LHCN-M2 (cell line): ENCODE measurements around the gene GLIS1. TPM values are rescaled to one million over a fixed set of nuclear protein-coding genes. Genes with fewer than 3 reads are reported as not detected.
A peak's percentile ranks its signal among the peaks of the same experiment; 100 is the strongest.

ENCODE experiments used
- DNase-seq: peaks from one replicate; pipeline ENCODE4 v3.0.0-alpha.2; 2012; ENCODE audit warnings: low read depth
- total RNA-seq: library from RNA; depleted of rRNA; stranded (reverse); fragments of >200 nt; gene quantifications from 2 replicates; pipeline ENCODE4 v1.2.3, GENCODE V29; 2014

GLIS1 gene
- total RNA-seq, 1 experiment from 2014 or later = 3.7 TPM

DNA sequence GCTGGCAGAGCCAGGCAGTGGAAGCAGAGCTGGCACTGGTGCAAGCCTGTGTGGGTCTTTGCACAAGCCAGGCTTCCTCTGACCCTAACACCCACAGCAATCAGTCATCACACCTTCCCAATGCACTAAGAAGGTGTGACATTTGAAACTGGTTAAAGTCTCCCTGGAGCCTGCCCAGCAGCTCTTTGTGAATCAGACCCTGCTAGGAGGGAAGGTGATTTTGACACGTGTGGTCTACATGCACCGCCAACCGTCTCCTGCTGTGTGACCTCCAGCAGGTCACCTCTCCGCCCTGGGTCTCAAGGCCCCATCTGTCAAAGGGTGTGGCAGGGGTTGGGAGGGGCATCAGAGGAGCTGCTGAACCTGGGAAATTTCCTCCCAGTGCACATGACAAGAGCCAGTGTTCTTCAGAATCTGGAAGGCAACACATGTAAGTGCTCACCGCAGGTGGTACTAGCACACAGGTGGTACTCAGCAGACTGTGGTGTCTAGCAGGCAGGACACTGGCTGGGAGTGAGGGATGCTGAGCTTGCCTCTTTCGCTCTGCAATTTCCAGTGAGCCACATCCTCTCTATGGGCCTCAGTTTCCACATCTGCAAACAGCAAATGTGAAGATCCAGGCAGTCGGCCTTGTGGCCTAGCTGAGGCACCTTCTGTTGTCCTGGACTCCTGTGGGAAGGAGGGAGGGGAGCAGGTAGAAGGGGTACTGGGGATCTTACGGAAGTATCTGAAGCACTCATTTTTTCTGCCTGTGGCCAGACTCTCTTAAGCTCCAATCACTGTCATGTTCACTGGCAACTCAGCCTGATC is 156.5 kb downstream of the GLIS1 start:
- no peak for DNase-seq

DNA sequence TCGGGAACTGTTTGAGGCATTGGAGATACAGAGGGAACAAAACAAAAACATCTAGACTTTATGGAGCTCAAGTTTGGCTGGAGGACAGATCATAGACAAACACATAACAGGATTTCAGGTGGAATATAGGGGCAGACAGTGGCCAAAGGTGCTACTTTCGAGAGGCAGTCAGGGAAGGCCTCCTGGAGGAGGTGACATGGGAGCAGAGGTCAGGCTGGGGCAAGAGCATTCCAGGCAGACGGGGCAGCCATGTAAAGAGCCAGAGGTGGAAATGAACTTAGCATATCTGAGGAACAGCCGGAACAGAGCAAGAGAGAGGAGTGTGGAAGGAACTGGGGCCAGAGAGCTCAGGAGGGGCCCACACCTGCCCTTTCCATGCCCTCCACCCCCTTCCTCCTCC is 157.5 kb downstream of the GLIS1 start:
- DNase-seq = no peak

DNA sequence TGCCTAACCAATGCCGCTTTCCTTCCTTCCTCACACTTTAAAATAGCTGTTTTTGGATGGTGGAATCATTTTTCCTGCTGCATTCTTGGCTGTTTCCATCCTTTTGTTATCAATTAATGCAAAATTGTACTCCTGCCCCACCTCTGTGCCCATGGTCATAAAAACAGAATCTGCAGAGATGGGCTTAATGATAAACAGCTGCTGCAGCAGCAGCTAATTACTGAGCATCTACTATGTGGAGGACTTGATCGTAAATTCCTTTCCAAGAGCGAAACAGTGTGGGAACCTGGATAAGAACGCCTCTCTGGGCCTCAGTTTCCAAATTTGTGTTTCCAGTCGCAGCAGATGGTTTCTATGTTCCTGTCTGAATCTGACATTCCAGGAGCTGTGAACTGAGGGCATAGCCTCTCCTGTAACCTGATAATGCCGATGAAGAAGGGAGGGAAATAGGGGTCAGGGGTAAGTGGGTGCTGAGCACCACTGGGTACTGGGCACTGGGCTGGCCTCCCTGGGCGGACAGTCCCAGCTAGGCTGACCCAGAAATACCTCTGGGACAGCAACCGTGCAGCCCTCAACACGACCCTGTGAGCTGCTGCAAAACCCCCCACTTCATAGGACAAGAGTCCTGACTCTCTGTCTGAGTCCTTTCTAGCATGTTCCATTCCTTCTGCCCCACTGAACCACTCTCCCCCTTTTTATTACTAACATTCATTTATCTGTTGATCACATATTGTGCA is 158.1 kb downstream of the GLIS1 start:
- no peak for DNase-seq

DNA sequence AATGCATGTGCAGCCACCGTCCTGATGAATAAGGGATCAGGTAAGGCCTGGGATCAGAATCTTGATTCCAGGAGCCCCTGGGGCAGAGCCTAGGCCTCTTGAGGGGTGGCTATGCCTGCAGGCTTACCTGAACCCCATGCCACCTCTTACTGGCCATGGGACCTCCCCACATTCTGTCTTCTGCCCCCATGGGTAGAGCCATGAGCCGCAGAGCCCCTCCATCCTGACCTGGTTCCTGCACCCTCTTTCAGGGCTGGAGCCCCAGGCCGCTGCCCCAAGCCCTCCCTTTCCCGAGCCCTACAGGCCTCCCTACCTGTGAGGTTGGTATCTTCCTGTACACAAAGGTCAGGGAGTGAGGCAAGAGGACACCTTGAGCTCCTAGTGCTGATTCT is 159.0 kb downstream of the GLIS1 start:
- DNase-seq = no peak

DNA sequence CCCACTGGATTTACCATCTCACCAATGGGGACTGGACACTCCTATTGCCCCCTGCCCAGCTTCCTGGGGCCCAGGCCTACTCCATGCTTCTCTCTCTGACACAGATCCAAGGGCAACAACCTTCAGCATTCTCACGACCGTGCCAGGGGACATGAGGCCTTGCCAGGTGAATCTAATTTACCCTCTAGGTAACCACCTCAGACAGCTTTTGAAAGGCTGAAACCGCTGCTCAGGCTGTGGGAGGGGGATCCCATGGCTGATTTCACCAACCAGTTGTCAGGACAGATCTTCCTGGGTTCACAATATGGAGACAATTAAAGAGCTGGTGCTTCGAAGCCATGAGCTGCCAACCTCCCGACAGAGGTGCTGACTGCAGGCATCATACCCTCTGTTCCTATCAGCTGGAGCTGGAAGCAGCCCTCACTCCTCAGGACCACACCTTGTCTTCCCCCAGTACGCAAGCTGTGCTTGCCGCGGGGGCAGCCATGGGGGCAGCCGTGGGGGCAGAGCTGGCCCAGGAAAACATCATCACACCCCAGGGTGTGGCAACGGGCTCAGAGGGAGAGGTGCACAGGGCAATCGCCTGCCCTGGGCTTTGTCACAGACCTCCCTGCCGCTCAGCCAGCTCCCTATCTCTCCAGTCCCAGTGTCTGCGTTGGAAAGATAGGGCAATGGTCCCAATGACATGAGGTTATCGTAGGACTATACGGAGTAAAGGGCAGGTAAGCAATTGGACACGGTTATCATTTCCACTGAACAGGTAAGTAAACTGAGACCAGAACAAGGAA is 159.5 kb downstream of the GLIS1 start:
- DNase-seq = no peak

DNA sequence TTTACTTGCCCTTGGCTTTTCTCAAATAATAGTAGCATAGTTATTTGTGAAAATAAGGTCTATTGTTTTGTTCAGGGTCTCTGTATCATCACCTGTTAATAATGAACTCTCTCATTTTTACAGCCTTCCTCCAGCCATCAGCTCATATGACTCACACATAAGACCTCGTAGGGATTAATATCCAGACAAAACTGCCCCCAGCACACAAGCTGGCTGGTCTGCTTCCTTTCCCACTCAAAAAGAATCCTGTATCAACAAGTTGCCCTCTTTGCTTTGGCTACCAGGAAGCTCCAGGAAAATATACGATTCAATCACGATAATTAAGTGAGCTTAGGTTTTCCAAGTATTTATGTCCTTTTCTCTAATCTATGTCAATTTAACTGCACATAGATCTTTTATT is 160.6 kb downstream of the GLIS1 start:
- peak; percentile 35 for DNase-seq

DNA sequence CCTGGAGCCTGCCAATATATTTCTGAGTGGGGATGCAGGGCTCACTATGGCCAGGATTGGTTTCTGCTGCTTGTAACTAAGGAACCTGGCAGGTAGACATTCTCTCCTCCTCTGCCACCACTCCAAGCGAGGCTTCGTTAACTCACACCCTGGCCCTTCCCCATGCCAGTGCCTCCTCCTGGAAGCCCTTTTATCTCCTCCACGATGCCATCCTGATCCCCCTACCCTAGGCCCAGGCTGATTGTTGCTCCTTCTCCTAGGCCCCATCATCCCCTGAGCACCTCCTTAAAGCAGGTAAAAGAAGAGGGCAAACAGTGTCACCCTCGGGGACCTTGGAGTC is 161.2 kb downstream of the GLIS1 start:
- no peak for DNase-seq

DNA sequence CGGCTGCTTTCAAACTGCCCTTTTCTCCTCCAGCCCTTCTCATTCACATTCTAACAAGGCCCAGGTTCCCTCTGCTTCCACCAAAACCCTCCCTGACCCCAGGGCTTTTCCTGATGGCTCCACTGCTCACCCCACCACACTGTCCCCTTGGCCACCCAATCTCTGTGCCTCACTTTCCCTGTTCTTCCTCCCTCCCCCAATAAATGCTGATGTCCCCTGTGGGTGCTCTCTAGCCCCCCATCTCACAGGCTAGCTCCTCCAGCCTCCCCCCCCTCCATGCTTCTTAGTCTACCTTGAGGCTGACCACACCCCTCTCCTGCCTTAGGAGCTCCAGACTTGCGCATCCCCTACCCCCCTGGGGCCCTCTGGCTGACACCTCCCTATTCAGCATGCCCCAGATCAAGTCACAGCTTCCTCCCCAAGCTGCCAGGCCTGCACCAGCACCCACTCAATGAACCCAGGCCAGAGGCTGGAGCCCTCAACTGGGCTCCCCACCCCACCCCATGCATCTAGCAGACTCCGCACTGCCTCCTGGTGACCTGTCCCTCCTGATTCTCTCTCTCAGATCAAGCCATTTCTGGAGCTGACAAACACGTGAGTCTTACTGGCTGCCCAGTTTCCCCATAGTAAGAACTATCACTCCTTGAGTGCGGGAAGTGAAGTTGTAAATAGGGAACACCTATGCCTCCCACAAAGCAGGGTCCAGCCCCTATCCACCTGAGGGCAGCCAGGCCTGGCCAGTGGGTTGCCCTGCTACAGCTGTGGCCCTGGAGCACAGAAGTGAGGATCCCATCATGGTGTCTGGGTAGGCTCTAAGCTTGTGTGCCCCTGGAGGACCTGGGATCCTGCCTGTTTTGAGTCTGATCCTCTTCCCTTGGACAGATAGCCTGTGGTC is 161.9 kb downstream of the GLIS1 start:
- no peak for DNase-seq

DNA sequence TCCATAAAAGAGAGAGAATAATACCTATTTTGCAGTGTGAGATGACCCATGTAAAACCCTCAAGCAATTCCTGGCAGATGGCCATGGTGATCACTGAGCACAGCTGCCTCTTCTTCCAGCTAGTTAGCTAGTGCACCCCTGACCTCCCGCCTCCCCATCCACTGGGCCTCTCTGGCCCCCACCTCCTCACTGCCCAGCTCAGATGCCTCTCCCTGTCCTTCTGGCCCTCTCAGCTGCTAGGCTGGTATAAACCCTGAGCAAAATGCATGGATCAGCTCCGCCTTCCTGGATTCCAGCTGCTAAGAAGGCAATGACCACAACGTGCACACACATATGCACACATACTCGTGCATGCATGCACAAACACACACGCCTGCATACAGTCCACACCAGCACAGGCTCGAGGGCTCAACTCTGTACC is 162.6 kb downstream of the GLIS1 start:
- peak; percentile 45 for DNase-seq

DNA sequence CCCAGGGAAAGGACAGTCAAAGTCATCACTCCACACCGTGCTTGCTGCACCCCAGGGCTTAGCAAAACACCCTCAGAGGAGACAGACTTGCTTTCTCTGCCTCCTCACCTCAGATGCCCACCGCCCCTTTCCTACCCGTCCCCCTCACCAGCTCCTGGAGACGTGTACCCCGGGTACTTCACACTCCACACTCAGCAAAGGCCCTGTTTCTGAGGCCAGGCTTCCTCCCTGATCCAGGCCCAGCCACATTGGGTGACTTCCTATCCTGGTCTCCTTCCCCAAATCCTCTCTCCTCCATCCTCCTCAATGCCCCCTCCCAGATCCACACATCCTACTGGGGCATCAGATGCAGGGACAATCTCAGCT is 163.0 kb downstream of the GLIS1 start:
- DNase-seq = no peak

DNA sequence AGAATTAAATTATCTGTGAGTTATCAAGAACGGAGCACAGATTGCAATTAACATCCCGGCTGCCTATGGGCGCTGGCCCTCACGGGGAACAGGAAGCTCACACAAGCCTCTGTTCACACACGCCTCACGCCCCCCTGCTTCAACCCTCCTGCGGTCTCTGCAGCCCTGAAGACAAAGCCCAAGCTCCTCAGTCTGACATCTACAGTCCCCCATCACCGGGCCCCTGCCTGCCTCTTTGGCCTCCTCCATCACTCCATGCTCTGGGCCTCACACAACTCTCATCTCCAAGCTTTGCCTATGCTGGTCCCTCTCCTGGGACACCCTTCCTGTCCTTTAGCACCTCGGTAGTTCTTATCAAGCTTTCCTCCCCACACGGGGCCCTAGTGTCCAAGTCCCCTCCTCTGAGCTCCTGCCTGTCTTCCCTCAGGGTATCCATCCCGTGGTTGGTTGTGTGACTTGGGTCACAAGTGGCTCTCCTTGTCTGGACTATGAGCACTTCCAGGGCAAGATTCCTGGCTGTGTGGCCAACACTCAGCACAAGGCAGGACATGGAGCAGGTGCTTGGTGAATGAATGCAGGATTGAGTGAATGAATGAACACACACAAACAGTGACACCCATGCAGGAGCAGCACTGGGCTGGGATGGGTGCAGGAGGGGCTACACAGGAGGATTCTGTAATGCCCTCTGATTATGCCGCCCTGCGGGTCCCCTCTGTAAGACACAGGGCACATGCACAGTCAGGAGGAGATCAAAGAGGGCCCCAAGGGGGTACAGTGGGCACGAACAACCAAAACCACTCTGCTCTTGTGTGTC is 163.6 kb downstream of the GLIS1 start:
- DNase-seq = no peak

DNA sequence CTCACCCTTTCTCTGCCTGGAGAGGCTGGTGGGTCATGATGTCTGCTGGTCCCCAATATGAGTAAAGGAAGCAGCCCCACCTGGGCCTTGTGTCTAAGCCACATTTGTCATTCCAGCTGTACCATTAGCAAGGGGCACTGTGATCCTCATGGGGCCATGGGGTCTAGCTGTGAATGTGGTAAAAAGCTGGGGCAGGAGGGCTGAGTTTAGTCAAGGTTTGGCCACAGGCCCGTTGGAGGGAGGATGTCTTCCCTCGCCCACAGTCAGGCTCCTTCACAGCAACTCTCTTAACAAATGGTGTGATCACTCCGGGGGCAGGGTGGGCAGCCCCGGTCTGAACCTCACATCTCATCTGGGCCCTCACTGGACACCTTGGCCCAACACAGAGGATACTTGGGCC is 164.3 kb downstream of the GLIS1 start:
- no peak for DNase-seq

DNA sequence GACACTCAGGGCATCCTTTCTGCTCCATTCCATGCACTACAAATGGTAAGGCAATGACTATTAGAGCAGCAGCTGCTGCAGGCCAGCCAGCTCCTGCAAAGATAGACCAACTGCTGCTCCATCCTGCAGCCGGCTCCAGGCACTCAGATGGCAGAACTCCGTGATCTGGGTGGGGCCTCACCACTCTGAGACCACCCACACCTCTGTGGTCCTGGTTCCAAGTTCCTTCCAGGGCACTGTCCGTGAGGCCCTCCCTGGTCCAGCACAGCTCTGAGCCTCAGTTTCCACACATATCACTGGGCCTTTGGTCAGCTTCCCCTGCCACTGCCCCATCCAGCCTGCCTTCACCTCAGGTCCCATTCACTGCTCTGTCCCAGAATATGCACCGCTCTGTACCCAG is 165.0 kb downstream of the GLIS1 start:
- DNase-seq = no peak

DNA sequence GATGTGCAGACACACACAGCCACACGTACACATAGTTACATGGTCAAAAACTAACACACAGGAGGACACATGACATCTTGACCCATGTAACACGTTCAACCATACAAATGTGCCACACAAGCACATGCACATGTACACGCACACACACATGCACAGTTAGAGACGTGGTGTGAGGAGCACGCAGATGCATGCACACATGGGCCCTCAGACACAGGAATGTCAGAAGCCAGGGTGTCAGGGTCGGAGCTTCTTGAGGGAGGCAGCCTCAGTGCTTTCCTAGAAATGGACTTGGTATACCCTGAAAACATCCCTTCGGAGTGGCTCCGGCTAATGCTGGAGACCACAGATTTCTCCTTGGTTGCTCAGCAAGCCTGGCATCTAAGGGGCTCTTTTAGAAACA is 165.4 kb downstream of the GLIS1 start:
- no peak for DNase-seq

DNA sequence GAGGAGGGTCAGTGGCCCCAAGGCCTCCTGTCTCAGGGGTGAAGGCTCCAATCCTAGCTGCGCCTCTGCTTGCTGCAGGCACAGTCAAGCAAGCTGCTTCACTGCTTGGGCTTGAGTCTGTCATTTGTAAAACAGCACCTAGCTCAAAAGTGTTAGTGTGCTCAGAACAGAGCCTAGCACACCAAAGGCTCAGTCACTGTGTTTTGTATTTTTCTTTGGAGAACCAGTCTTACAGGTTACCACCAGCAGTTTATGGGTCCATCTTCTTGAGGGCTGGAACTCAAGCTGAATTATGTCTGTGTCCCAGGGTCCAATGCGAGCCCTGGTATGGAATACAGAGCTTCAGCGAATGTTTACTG is 166.2 kb downstream of the GLIS1 start:
- DNase-seq = no peak

DNA sequence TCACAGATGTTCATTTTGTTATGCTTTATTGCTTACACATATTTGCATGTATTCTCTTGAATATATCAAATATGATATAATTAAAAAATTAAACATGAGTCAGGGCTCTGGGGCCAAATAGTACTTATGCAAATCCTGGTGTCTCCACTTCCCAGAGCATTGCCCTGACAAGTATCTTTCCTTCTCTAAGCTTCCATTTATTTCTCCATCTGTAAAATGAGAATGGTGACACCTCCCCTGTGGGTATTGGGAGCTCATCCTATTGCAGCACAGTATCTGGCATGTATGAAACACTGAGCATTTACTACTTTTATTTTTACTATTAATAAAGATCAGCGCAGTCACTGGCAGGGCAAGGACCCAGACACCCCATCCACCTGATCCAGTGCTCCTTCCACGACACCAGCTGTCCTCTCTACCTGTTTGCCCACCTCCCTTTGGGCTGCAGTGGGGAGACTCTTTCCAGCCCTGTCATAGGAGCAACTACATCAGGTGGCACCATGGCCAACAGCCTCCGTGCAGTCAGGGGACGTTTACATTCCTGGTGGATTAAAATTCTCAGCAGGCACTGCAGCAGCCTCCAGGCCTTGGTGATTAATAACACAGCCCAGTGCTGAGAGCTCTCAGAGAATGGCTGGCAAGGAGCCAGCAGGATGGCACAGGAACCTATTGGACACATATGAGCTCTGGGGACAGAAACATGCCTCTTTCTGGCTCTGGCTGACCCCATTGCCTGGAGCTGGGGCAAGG is 166.7 kb downstream of the GLIS1 start:
- DNase-seq = peak; percentile 82

DNA sequence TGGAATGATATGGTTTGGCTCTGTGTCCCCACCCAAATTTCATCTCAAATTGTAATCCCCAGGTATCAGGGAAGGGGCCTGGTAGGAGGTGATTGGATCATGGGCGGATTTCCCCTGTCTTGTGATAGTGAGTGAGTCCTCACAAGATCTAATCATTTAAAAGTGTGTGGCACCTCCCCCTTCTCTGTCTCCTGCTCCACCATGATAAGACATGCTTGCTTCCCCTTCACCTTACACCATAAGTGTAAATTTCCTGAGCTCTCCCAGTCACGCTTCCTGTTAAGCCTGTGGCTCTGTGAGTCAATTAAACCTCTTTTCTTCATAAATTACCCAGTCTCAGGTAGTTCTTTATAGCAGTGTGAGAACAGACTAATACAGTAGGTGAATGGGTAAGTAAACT is 170.4 kb downstream of the GLIS1 start:
- no peak for DNase-seq

DNA sequence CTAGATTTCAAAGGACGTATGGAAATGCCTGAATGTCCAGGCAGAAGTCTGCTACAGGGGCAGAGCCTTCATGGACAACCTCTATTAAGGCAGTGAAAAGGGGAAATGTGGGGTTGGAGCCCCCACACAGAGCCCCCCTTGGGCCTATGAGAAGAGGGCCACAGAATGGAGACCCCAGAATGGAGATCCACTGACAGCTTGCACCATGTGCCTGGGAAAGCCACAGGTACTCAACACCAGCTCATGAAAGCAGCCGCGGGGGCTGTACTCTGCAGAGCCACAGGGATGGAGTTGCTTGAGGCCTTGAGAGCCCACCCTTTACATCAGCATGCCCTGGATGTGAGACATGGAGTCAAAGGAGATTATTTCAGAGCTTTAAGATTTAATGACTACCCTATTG is 171.1 kb downstream of the GLIS1 start:
- DNase-seq = no peak

DNA sequence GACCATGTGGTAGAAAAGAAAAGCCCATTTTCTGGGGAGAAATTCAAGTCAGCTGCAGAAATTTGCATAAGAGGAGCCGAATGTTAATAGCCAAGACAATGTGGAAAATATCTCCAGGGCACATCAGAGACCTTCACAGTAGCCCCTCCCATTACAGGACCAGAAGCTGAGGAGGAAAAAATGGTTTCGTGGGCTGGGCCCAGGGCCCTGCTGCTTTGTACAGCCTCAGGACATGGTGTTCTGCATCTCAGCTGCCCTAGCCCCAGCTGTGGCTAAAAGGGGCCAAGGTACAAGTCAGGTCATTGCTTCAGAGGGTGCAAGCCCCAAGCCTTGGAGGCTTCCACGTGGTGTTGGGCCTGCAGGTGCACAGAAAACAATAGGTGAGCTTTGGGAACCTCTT is 171.5 kb downstream of the GLIS1 start:
- no peak for DNase-seq

DNA sequence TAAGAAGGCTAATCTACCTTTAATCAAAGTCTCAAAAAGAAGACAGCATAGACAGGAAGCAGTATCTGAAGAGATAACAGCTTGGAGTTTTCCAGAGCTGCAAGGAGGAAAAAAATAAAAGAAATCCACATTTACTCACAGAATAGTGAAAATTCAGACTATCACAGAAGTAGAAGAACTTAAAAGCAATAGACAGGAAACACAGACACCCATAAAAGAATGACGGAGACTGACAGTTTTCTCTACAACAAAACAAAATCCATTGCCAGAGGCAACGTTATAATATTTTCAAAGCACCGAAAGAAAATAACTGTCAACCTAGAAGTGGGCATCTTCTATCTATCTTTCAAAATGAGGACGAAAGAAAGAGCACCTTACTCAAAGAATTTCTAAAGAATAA is 175.4 kb downstream of the GLIS1 start:
- DNase-seq = no peak
